ENCODE data around the gene FGA.

GRCh38 chr4:154625971-154626370 is 35.4 kb upstream of the FGA start:
- TF ChIP-seq, protein P1, sequence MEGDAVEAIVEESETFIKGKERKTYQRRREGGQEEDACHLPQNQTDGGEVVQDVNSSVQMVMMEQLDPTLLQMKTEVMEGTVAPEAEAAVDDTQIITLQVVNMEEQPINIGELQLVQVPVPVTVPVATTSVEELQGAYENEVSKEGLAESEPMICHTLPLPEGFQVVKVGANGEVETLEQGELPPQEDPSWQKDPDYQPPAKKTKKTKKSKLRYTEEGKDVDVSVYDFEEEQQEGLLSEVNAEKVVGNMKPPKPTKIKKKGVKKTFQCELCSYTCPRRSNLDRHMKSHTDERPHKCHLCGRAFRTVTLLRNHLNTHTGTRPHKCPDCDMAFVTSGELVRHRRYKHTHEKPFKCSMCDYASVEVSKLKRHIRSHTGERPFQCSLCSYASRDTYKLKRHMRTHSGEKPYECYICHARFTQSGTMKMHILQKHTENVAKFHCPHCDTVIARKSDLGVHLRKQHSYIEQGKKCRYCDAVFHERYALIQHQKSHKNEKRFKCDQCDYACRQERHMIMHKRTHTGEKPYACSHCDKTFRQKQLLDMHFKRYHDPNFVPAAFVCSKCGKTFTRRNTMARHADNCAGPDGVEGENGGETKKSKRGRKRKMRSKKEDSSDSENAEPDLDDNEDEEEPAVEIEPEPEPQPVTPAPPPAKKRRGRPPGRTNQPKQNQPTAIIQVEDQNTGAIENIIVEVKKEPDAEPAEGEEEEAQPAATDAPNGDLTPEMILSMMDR (IDR thresholded peaks at IDR 0.05 in 2 of 3, conservative IDR thresholded peaks at IDR 0.05 in 1 of 3; ENCODE audit: borderline replicate concordance in 1 of 3, insufficient read depth in 1 of 3, low read depth in 2 of 3, low read length in 2 of 3): no peak
- TF ChIP-seq EZH2 (IDR thresholded peaks at IDR 0.05) (no peak), SP1 (IDR thresholded peaks at IDR 0.05; ENCODE audit: low read depth) (no peak), ZBTB33 (IDR thresholded peaks at IDR 0.05; ENCODE audit: extremely low read depth, insufficient replicate concordance, low read length) (no peak)
- TF ChIP-seq, protein P2, sequence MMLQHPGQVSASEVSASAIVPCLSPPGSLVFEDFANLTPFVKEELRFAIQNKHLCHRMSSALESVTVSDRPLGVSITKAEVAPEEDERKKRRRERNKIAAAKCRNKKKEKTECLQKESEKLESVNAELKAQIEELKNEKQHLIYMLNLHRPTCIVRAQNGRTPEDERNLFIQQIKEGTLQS (IDR thresholded peaks at IDR 0.05): no peak
